Sciatic nerve (tissue), 2 donors: ENCODE data around the gene ARHGAP9. TPM values are rescaled to one million over a fixed set of nuclear protein-coding genes. Genes with fewer than 3 reads are reported as not detected.

ENCODE experiments used
- ATAC-seq: fragments of 200-7000 bp; cut with Tn5 transposase; one replicate; pipeline ENCODE4 v1.9.1; 2020; ENCODE audit warnings: mild to moderate bottlenecking, moderate library complexity
- DNase-seq: peaks from one replicate; pipeline ENCODE4 v3.0.0-alpha.2; 2020; ENCODE audit warnings: low spot score
- intact Hi-C: fragments of 100-400 bp; cut with DNase I; formaldehyde crosslinking; loops from one replicate; pipeline ENCODE4 v1.14.2; 2022
- total RNA-seq: library from RNA; stranded (reverse); fragmentation: NEBNext Ultra II Directional; extraction: Animal tissue kit (Norgen Biotek cat#: 25700); gene quantifications from one replicate; pipeline ENCODE4 v1.2.1, GENCODE V29; 2021
- donor health status: DM: no; HTN: no; CAD: no.
- donor health status: DM: no; HTN: no; CAD: no.

The ARHGAP9 gene
- 30.8 TPM for total RNA-seq

DNA sequence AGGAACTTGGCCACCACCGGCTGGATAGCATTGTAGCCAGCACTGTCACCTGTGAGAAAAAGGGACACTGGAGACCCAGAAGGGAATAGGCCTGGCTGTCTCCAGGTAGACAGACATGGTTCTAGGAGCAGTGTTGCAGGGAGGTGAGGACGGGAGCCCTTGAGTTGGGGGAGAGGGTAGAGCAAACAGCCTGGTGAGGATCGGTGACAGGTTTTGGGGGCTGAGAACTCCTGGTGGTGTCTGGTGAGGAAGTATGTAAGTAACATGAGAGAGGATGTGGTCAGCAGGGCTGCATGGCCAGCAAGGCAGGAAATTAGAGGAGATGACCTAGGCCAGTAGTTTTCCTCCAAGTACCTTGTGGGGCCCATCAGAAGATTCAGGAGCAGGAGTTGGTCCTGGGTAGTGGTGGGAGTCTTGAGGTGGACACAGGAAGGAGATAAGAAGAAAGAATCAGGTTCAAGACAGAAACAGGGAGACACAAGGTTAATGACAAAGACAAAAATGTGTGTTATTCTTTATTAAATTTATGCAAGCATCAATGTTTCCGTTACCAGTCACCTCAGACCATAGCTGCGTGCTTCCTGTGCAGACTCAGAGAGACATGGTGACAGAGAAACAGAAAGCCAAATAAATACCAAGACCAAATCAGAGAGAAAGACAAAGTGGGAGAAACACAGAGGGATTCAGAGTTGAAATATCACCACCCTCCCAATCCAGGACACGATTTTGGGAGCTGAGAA, at the start of gene ARHGAP9:
Gene ARHGAP9, minus strand, starts transcription at position 491 of the 740 bp plus-strand sequence. Its CDS starts 460 bp downstream, at position 31.
- no peak for ATAC-seq
- no peak for DNase-seq
- intact Hi-C loops: no loop called here

GRCh38 chr12:57528831-57529555, 49.3 kb upstream of the ARHGAP9 start:
- ATAC-seq: no peak
- intact Hi-C loops: no loop called here

GRCh38 chr12:57528176-57528575, 48.5 kb upstream of the ARHGAP9 start:
- DNase-seq: no peak
- intact Hi-C loops: no loop called here
- no peak for ATAC-seq

More at GRCh38 chr12:57528831-57529555, 49.3 kb upstream of the ARHGAP9 start:
- DNase-seq: no peak

- intact Hi-C loops: no loop called here
- DNase-seq (no peak), ATAC-seq (no peak)
Observed at GRCh38 chr12:57527184-57527583, 47.5 kb upstream of the ARHGAP9 start.

DNA sequence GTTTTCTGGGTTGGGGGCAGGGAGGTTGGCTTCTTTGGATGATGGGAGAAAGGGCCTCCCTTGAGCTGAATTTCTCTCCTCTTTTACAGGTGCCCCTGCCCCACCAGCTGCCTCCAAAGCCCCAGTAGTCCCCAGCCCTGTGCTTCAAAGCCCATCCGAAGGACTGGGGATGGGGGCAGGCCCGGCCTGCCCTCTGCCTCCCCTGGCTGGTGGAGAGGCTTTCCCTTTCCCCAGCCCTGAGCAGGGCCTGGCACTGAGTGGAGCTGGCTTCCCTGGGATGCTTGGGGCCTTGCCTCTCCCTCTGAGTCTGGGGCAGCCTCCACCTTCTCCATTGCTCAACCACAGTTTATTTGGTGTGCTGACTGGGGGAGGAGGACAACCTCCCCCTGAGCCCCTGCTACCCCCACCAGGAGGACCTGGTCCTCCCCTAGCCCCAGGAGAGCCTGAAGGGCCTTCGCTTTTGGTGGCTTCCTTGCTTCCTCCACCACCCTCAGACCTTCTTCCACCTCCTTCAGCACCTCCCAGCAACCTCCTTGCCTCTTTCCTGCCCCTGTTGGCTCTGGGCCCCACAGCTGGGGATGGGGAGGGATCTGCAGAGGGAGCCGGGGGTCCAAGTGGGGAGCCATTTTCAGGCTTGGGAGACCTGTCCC, 46.9 kb upstream of the ARHGAP9 start:
- intact Hi-C loops: no loop called here
- DNase-seq (no peak), ATAC-seq (no peak)

GRCh38 chr12:57525615-57526383, 46.1 kb upstream of the ARHGAP9 start:
- DNase-seq: no peak
- ATAC-seq: no peak
- intact Hi-C loops: no loop called here

GRCh38 chr12:57524814-57525614, 45.3 kb upstream of the ARHGAP9 start:
- DNase-seq: no peak
- intact Hi-C loops: no loop called here

DNA sequence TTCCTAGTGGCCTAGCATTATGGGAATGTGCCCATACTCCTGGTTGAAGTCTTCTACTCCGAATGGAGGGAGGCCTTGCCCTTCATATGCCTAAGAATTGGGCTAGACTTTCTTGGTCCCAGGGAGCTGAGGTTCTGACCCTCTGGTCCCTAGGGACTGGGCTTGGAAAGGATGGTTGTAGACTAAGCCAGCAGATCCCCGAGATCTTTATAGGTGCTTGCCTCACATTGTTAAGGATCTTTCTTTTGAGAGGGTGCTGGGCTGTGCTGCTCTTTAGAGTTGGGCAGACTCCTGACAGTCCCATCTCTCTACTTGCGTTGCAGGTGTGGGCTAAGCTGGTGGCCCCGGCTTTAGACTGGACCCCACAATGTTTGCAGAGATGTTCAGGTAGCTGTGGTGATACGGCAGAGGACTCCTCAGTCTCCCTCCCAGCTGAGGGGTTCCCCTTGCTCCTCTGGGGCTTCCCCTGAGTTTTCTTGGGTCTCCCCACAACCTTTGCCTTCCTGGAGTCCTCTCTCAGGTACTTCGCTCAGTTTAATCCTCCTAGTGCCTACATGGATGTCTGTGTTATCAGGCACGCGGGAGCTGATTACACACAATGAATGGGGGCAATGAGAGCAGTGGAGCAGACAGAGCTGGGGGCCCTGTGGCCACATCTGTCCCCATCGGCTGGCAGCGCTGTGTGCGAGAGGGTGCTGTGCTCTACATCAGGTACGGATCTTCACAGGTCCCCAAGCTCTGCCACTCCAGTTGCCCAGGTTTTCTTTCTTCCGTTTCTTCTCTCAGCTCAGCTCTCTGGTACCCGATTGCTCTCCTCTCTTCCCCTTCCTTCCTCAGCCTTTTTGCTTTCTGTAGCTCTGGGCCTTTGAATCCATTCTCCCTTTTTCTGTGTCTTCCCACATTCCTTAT, 44.3 kb upstream of the ARHGAP9 start:
- intact Hi-C loops: no loop called here
- DNase-seq (no peak), ATAC-seq (no peak)

More at GRCh38 chr12:57524814-57525614, 45.3 kb upstream of the ARHGAP9 start:
- ATAC-seq: no peak

- intact Hi-C loops: no loop called here
- ATAC-seq: no peak
- peak; percentile 84 for DNase-seq
Observed at GRCh38 chr12:57522887-57523705, 43.4 kb upstream of the ARHGAP9 start.

DNA sequence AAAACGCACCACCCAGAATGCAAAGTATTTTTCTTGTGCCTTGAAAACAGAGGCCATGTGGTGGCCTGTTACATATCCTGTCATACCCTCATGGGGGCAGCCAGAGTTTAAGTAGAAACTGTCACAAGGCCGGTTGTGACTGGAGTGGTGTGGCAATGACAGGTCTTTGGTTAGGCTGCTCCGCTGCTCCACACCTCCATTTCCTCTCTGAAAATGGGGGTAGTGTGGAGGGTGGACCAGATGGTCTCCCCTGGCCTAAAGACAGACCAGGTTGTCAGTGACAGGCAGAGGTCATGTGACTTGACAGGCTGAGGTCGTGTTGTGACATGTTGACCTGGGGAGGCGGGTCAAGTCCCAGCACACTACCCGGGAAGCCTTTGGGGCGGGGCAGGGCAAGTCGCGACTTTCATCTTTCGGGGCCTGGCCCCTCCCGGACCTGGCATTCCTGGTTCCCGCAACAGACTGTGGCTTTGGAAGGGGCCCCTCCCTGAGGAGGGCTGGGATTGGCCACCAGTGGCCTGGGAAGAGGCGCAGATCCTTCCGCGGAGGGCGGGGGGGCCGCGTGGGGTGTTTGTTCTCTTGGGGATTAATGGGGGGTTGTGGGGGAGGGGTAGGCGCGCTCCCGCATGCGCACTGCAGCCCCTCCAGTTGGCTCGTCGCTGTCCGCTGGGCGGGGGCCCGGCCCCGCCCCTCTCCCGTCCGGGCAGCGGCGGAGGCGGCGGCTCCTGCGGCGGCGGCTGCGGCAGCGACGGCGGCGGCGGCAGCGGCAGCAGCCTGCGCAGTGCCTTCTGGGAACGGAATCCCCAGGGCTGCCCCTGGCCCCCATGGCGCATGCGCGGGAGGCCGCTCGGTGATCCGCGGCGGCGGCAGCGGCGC, 42.6 kb upstream of the ARHGAP9 start, which contains the start of gene MBD6:
Gene MBD6, plus strand, starts transcription at position 814 of the 876 bp plus-strand sequence. CDS start 1,480 bp downstream, outside the sequence.
- intact Hi-C loops: no loop called here
- peak; percentile 97 for DNase-seq
- peak; percentile 62 for ATAC-seq

GRCh38 chr12:57521525-57522010, 41.9 kb upstream of the ARHGAP9 start:
- ATAC-seq: peak; percentile 5
- intact Hi-C loops: no loop called here
- DNase-seq: peak; percentile 77

DNA sequence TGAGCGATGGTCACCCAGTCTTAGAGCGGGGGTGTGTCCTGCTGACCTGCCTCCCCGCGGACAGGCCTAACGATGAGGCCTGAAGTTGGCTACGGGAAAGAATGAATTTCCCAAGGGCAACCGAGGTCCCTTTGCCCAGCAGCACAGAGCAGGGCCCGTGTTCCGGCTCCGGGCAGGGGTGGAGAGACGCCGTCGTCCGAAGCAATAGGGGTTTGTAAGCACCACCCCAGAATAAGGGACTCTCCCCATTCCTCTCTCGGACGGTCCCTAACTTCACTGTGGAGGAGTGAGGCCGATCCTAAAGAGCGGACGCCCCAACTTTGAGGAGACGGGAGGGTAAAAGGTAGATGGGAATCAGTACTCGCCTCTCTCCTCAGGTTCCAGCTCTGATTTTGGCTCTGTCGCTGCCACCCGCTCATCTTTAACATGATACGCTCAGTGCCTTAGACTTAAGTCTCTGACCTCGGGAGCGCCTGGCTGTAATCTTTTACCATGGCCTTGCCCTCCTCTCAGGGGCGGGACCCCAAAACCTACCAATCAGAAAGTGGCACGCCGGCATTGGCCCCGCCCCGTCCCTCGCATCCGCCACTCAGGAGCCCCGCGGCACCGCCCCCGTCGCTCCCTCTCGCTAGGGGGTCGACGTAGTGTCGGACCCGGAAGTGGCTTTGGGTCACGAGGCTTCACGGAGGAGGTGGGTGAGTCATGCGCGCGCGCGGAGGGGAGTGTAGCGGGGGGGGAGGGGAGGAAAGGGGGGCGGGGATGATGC, 40.6 kb upstream of the ARHGAP9 start, which contains the start of gene DDIT3:
Gene DDIT3, minus strand, starts transcription at position 462 of the 766 bp plus-strand sequence. CDS start 3,108 bp downstream, outside the sequence.
- DNase-seq (peak; percentile 100), ATAC-seq (peak; percentile 91)
- intact Hi-C loops: no loop called here

DNA sequence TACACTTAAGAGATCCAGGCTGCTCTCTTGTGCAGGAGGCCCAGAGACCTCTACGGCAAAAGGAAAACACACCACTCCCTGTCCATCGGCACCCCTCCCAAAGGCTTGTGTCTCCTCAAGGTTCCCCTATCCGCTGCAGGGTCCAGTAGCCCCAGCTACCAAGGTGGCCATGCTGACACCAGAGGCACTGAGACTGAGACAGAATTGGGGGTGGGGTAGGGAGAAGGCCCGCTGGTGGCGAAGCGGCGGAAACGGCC, 40.1 kb upstream of the ARHGAP9 start:
- intact Hi-C loops: no loop called here
- DNase-seq: no peak
- ATAC-seq: peak; percentile 14

DNA sequence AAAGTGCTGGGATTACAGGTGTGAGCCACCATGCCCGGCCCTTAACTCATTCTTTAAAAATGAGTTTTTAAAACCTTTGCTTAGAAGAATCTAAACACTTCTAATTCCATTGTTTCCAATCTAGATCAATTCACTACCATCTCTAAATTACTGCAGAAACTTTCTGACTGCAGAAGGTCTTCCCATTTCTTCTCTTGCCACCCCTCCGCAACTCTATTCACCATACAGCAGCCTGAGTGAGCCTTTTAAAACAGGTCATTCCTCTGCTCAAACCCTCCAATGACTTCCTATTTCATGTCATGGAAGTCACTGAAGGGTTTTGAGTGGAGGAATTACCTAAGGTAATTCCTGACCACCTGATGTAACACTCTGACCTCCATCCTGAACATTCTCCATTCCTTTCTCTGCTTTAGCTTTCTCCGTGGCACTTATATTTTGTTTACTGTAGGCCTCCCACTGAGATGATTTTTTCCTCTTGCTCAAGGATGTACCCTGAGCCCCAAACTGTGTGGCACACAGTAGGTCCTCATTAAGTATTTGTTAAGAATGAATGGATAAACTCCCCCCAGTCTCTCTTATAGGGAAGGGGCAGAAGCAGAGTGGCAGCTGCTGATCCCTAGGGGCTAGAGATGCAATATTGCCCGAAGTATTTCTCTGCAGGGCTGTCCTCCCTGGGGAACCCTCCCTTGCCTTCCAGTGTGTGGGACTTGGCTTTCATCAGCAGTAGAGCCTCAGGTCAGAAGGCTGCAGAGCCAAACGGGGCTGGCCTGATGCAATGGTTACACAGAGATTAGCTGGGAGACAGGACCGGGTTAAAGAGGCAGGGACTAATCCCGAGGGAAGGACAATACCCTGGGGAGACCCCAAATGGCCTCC, 39.5 kb upstream of the ARHGAP9 start:
- ATAC-seq (no peak), DNase-seq (no peak)
- intact Hi-C loops: no loop called here
